Small intestine (tissue), 7 donors: Measurements from ENCODE around the gene TSPAN9. TPM values are rescaled to one million over a fixed set of nuclear protein-coding genes. Genes with fewer than 3 reads are reported as not detected.

Source experiments
- DNase-seq, 2 donors: peaks; one replicate each; pipeline versions ENCODE4 v3.0.0 to v3.0.0-alpha.2; 2013
- FAIRE-seq: peaks from 2 replicates; lab custom pipeline; 2012; peaks lifted over from hg19 to GRCh38; lab: Jason Lieb, UNC
- H3K27ac ChIP-seq, 3 donors: one replicate each; pipeline ENCODE4 v1.5.1; 2013; ENCODE audit warnings: low read length in 2 of 3, mild to moderate bottlenecking in 2 of 3, control low read depth in 1 of 3, inconsistent platforms in 1 of 3, low read depth in 1 of 3, moderate library complexity in 1 of 3
- H3K27me3 ChIP-seq, 3 donors: one replicate each; pipeline ENCODE4 v1.6.1; 2013; ENCODE audit warnings: low read length in 3 of 3, inconsistent platforms in 1 of 3; ENCODE audit not compliant: control insufficient read depth in 3 of 3, insufficient read depth in 3 of 3
- H3K36me3 ChIP-seq, 3 donors: one replicate each; pipeline ENCODE4 v1.6.1; 2013; ENCODE audit warnings: low read length in 3 of 3, inconsistent platforms in 1 of 3, low read depth in 1 of 3, mild to moderate bottlenecking in 1 of 3, moderate library complexity in 1 of 3; ENCODE audit not compliant: control insufficient read depth in 3 of 3, insufficient read depth in 2 of 3
- H3K4me1 ChIP-seq, 3 donors: one replicate each; pipeline ENCODE4 v1.6.1; 2013; ENCODE audit warnings: low read length in 2 of 3, inconsistent platforms in 1 of 3, low read depth in 1 of 3, mild to moderate bottlenecking in 1 of 3, moderate library complexity in 1 of 3; ENCODE audit not compliant: control insufficient read depth in 3 of 3, insufficient read depth in 2 of 3
- H3K4me3 ChIP-seq, 3 donors: one replicate each; pipeline ENCODE4 v1.5.1; 2013; ENCODE audit warnings: low read length in 3 of 3, control low read depth in 1 of 3, inconsistent platforms in 1 of 3, low read depth in 1 of 3, mild to moderate bottlenecking in 1 of 3, moderate library complexity in 1 of 3
- H3K9me3 ChIP-seq, 2 donors: one replicate each; pipeline ENCODE4 v1.6.1; 2013; ENCODE audit warnings: low read depth in 1 of 2, low read length in 1 of 2; ENCODE audit not compliant: control insufficient read depth in 2 of 2, insufficient read depth in 1 of 2
- WGBS, 3 donors: extraction: QIAGEN DNeasy Blood & Tissue Kit; methylation state at CpG; one replicate each; pipeline ENCODE4 v1.1.7; 2013; 5-methylcytosine and 5-hydroxymethylcytosine counted together
- polyA plus RNA-seq, 4 donors: library from polyadenylated mRNA; stranded (reverse) in 3 of 4; unstranded in 1 of 4; fragments of 200-250 nt in 3 of 4; fragments of 120-200 nt in 1 of 4; gene quantifications; one replicate each; pipeline versions ENCODE4 v1.2.1 to v1.2.3, GENCODE V29; 2013
- donor health status: healthy with polysubstance abuse.
- donor health status: control.
- donor health status: control.
- donor health status: Bipolar disorder and iron deficiency.
- donor health status: healthy.

Gene TSPAN9
- polyA plus RNA-seq, 4 donors: 1.3 to 25.5 (median 12.8) TPM

DNA sequence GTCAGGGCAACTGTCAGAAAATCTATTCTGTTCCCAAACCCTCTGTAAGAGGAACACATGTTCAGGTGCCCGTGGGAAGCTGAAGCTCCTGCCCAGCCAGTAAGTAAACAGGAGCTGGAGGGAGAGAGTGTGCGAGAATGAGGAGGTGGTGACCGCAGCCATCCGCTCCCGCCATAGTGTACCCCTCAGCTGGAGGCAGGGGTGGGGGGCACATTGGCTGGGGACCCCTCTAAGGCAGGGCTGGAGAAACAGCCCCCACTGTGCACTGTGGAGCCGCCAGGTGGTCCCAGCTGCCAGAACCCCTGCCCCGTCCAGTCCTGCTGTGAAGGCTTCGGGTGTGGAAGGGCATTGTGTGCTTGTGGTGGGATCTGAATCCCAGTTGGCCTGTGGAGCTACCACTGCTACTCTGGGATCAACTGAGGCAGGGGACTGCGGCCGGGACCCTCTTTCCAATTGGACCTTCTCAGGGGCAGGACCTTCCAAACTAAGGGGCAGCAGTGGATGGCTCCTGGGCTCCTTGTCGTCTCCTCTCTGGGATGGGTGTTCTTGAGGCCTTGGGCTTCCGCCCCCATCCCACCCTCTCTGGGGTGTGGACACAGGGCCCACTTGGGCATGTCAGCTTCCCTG lies 59.6 kb downstream of the TSPAN9 start:
- no peaks in the 10 kb centered on the region for H3K9me3 ChIP-seq
- H3K4me3 ChIP-seq: no peak overlapping the region
- no peaks in the 10 kb centered on the region for H3K27me3 ChIP-seq
- FAIRE-seq (no peak), DNase-seq (no peak)
- no peak overlapping the region for H3K27ac ChIP-seq
- 90 to 94% (median 91%) methylated on average over 11 to 12 of the region's 12 CpGs for WGBS, 3 donors
- peaks cover 0 to 9% (median 0%) of the 10 kb centered on the region in 3 donors for H3K36me3 ChIP-seq
- peaks cover 0 to 2% (median 0%) of the 10 kb centered on the region in 3 donors for H3K4me1 ChIP-seq

DNA sequence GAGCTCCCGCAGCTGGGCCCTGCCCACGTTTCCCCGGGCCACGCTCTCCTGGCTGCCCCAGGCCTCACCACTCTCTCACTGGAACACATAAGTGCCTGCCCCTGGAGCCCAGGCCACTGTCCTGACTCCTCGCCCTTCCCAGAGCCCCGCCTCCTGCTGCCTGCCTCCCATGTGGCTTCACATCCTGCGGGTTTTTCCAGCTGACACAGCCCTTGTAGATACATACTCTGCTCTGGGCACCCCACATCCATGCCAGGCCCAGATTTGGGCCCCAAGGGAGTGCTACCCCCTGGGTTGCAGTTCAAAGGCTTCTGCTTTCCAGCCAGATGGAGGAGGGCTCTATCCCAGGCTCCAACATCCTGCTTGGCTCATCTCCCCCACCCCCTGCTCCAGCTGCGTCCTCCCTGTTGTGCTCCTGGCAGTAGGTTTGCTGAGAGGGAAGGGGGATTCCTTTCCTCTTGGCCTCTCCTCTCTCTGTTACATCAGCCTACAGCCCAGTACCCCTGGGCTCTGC lies 60.1 kb downstream of the TSPAN9 start:
- Histone ChIP-seq H3K27ac (no peak overlapping the region), H3K4me3 (no peak overlapping the region), H3K27me3 (no peaks in the 10 kb centered on the region), H3K9me3 (no peaks in the 10 kb centered on the region), H3K36me3 (peaks cover 0 to 10% (median 0%) of the 10 kb centered on the region in 3 donors), H3K4me1 (peaks cover 0 to 2% (median 0%) of the 10 kb centered on the region in 3 donors)
- FAIRE-seq: no peak
- WGBS, 3 donors: 51 to 65% (median 63%) methylated on average over 8 of the region's 8 CpGs
- DNase-seq: peak; percentile 11 to 27

DNA sequence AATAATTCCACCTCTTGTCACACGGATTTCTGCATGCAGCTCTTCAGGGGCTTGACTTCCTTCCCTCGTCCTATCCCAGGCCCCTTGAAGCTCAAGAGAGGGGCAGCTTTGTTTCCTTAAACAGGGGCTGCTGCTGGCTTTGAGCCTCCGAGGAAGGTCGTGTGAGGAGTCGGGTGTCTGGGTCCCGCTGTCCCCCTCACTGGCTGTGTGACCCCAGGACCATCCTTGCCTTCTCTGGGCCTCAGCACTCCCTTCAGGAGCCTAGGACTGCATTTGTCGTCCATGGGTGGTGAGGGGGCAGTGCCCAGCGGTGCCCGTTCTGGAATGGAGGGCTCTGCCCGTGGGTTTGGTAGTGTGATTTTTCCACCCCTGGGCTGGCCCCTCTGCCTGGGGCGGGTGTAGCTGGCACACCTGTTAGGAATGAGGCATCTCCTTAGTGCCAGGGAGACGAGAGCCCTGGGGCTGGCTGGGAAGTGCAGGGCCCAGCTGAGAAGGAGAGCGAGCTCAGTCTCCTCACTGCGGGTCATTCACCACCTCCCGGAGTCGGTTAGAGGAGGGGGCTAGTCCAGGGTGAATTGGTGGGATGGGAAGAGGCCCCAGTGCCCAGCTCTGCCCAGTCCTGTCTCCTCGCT lies 60.8 kb downstream of the TSPAN9 start:
- H3K27me3 ChIP-seq: no peaks in the 10 kb centered on the region
- DNase-seq: no peak
- peaks cover 0 to 8% (median 0%) of the 10 kb centered on the region in 3 donors for H3K36me3 ChIP-seq
- FAIRE-seq: no peak
- 78 to 82% (median 81%) methylated on average over 17 of the region's 17 CpGs for WGBS, 3 donors
- H3K4me1 ChIP-seq: peaks cover 0 to 2% (median 0%) of the 10 kb centered on the region in 3 donors
- H3K4me3 ChIP-seq: no peak overlapping the region
- H3K27ac ChIP-seq: no peak overlapping the region
- no peaks in the 10 kb centered on the region for H3K9me3 ChIP-seq

DNA sequence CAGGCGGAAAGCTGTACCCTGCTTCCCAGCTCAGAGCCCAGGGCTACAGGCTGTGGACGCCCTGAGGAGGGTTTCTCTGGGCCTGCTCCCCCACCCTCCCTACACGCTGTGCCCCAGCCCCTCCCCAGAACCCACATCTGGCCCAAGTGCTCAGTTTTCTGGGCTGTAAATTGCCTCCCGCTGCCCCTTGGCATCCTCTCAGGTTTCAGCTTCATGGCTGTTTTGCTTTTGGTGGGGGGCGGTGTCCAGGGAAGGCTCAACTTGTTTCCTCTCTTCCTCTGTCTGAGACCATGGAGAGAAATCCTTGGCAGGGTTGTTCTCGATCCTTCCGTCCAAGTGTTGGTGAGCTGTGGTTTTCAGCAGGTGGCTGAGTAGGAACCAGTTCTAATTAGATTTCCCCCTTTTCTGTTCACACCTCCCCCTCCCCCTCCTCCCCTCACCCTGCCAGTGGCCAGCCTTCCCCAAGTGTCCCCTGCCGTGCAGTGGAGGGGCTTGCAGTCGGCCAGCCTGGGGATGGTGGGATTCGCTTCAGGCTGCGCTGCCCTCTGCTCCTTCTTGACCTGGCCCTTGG lies 61.8 kb downstream of the TSPAN9 start:
- Histone ChIP-seq H3K4me1 (peaks cover 0 to 2% (median 0%) of the 10 kb centered on the region in 3 donors), H3K36me3 (peaks cover 0 to 8% (median 0%) of the 10 kb centered on the region in 3 donors), H3K9me3 (peaks cover 0 to 6% of the 10 kb centered on the region in 2 donors), H3K27me3 (no peaks in the 10 kb centered on the region), H3K27ac (no peak overlapping the region), H3K4me3 (no peak overlapping the region)
- WGBS, 3 donors: 75 to 92% (median 83%) methylated on average over 11 of the region's 11 CpGs
- FAIRE-seq (no peak), DNase-seq (no peak)

DNA sequence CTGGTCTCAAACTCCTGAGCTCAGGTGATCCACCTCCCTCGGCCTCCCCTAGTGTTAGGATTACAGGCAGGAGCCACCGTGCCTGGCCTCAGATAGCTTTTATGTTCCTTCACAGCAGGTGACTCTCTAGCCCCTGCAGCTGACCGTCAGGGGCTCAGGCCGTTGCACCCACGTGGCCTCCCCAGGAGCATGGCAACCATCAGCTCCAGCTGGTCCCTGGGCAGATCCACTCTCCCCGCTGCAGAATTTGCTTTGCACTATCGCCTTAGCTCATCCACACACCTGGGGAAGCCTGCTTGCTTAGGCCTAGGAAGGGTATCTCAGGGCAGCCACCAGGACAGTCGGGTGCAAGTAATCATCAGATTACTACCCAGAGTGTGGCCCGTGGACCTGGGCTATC lies 62.6 kb downstream of the TSPAN9 start:
- Histone ChIP-seq H3K9me3 (peaks cover 0 to 6% of the 10 kb centered on the region in 2 donors), H3K4me1 (peaks cover 0 to 2% (median 0%) of the 10 kb centered on the region in 3 donors), H3K27ac (no peak overlapping the region), H3K36me3 (peaks cover 0 to 8% (median 0%) of the 10 kb centered on the region in 3 donors), H3K27me3 (no peaks in the 10 kb centered on the region), H3K4me3 (no peak overlapping the region)
- no peak for FAIRE-seq
- 82 to 84% (median 83%) methylated on average over 9 of the region's 9 CpGs for WGBS, 3 donors
- DNase-seq: no peak

DNA sequence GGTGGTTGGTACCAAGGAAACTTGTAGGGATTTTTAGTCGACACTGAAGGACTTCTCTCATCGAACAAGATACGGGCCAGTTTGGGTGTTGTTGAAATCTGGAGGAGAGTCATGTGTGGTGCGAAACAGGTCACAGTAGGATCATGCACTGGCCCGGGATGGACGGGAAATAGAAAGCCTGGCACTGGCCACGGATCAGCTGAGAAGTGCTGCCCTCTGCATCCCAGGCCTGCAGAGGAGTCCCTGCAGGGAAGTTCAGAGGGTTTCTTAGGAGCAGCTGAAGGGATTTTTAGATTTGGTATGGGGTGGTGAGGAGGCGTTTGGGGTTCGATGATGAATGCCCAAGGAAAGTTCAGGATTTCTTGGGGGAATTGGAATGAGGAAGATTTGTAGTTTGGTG lies 63.1 kb downstream of the TSPAN9 start:
- DNase-seq: no peak
- FAIRE-seq: no peak
- peaks cover 0 to 2% (median 0%) of the 10 kb centered on the region in 3 donors for H3K4me1 ChIP-seq
- 84 to 90% (median 86%) methylated on average over 9 of the region's 9 CpGs for WGBS, 3 donors
- peaks cover 0 to 8% (median 0%) of the 10 kb centered on the region in 3 donors for H3K36me3 ChIP-seq
- no peak overlapping the region for H3K27ac ChIP-seq
- H3K4me3 ChIP-seq: no peak overlapping the region
- peaks cover 0 to 6% of the 10 kb centered on the region in 2 donors for H3K9me3 ChIP-seq
- no peaks in the 10 kb centered on the region for H3K27me3 ChIP-seq

DNA sequence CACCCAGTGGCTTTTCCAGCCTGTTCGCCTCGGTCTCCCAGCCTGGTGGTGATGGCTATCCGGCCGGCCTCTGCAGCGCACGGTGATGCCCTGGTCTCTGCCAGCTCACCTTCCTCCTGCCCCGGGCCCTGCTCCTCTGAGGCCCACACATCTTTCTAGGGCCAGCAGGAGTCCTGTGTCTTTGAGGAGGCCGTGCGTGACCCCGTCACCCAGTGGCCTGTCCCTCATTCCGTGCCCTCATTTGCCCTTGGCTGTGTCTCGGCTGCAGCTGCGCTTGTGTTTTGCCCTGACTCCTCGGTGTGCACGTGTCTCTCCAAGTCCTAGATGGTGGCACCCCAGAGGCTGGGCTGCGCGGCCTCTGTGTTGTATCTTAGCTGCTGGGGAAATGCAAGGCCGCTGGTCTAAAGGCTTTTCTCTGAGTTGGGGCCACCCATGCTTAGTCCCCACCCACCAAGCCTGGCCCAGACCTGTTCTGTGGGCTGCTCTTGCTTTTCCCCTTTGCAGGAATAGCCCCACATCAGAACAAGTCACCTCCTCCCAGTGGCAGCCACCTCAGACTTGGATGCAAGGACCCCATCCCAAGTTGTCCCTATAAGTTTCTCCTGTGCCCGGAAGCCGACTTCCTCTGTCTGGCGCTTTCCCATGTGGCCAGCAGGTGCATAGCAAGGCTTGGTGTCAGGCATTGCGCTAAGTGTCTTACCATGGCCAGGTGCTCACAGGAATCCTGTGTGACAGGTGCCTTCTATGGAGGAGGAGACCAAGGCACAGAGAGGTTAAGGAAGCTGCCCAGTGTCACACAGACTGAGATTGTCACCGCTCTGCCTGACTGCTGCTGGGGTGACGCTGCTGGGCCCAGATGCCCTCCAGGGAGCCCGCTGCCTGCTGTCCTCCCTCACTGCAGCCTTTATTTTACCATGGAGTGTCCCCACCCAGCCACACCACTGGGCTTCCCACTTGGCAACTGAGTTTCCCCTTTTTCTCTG lies 64.5 kb downstream of the TSPAN9 start:
- Histone ChIP-seq H3K4me1 (no peaks in the 10 kb centered on the region), H3K36me3 (peaks cover 0 to 2% (median 0%) of the 10 kb centered on the region in 3 donors), H3K27ac (no peak overlapping the region), H3K9me3 (peaks cover 0 to 6% of the 10 kb centered on the region in 2 donors), H3K27me3 (no peaks in the 10 kb centered on the region), H3K4me3 (no peak overlapping the region)
- DNase-seq (no peak), FAIRE-seq (no peak)
- 81 to 85% (median 83%) methylated on average over 25 of the region's 25 CpGs for WGBS, 3 donors
